Omental fat pad (tissue), 4 donors: Measurements from ENCODE around the gene GGT1. TPM values are rescaled to one million over a fixed set of nuclear protein-coding genes. Genes with fewer than 3 reads are reported as not detected.

Source experiments
- ATAC-seq: fragments of 150-250 bp; one replicate; pipeline ENCODE4 v1.9.1; 2016; ENCODE audit warnings: mild to moderate bottlenecking, moderate library complexity; ENCODE audit not compliant: low FRiP score
- DNase-seq: peaks from one replicate; pipeline ENCODE4 v3.0.0-alpha.2; 2019; ENCODE audit warnings: low spot score
- total RNA-seq, 4 donors: library from RNA; depleted of rRNA; stranded (reverse); fragments of >200 nt; gene quantifications; one replicate each; pipeline ENCODE4 v1.1.0, GENCODE V29; 2016
- TF ChIP-seq, protein P1 (sequence below), 3 donors: fragments of 450-650 bp; IDR thresholded peaks; one replicate each; pipeline ENCODE4 v1.5.1; 2016 to 2017; ENCODE audit warnings: antibody characterized with exemption in 3 of 3, mild to moderate bottlenecking in 3 of 3, moderate library complexity in 2 of 3

The GGT1 gene
- total RNA-seq, 4 donors from 2014 or later = 1.1 to 5.5 (median 4.5) TPM

- DNase-seq (no peak), ATAC-seq (no peak)
- TF ChIP-seq, protein P1, sequence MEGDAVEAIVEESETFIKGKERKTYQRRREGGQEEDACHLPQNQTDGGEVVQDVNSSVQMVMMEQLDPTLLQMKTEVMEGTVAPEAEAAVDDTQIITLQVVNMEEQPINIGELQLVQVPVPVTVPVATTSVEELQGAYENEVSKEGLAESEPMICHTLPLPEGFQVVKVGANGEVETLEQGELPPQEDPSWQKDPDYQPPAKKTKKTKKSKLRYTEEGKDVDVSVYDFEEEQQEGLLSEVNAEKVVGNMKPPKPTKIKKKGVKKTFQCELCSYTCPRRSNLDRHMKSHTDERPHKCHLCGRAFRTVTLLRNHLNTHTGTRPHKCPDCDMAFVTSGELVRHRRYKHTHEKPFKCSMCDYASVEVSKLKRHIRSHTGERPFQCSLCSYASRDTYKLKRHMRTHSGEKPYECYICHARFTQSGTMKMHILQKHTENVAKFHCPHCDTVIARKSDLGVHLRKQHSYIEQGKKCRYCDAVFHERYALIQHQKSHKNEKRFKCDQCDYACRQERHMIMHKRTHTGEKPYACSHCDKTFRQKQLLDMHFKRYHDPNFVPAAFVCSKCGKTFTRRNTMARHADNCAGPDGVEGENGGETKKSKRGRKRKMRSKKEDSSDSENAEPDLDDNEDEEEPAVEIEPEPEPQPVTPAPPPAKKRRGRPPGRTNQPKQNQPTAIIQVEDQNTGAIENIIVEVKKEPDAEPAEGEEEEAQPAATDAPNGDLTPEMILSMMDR (IDR thresholded peaks at IDR 0.05) = no peak
These were observed 18.1 kb upstream of the GGT1 start for GRCh38 chr22:24584871-24585411.

- TF ChIP-seq, protein P1 (IDR thresholded peaks at IDR 0.05) = no peak
- DNase-seq (no peak), ATAC-seq (no peak)
These were observed 17.5 kb upstream of the GGT1 start for GRCh38 chr22:24585461-24585860.

DNA sequence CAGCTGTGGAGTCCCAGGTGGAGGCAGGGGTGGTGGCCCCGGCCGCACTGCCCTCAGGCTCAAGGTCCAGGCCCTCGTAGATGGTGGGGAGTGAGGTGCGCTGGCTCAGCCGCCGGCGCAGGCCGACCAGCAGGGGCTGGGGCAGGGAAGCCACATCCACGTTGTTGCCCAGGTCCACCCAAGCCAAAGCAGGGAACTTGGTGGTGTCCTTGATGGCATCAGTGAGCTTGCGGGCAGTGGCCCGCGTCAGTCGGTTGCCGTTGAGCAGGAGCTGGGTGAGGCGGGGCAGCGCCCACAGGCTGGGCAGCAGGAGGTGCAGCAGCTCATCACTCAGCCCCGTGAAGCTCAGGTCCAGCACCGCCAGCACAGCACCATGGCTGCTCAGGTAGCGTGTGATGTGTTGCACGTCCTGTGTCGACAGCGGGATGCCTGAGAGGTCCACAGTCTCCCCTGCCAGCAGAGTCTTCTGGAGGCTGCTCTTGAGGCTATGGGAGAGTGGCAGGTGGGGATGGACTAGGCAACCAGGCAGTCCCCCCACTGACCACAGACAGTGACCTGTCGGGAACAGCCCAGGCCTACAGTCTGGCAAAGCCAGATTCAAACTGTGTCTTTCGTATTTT, 17.0 kb upstream of the GGT1 start:
- TF ChIP-seq, protein P1 (IDR thresholded peaks at IDR 0.05) = no peak
- ATAC-seq = no peak
- DNase-seq = no peak

- no peak for DNase-seq
- no peak for ATAC-seq
- TF ChIP-seq, protein P1 (IDR thresholded peaks at IDR 0.05) = no peak
These were observed 15.7 kb upstream of the GGT1 start for GRCh38 chr22:24587251-24587650.

GRCh38 chr22:24587948-24588347, 15.0 kb upstream of the GGT1 start:
- TF ChIP-seq, protein P1 (IDR thresholded peaks at IDR 0.05) = no peak
- ATAC-seq (no peak), DNase-seq (no peak)

DNA sequence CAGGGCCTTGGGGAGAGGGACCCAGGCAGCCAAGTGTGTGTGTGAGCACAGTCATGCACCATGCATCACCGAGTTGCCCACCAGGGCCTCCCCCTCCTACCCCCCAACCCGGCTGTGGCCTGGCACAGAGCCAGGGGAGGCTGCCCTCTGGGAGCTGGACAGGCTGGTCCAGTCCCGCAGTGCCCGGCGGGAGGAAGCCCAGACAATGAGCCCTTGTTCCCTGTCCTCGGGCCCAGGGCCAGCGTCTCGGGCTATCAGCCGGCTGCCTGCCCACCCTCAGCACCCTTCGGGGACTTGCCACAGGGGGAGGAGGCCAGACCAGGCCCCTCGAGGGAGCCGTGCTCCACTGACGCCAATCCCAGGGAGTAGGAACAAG, 14.6 kb upstream of the GGT1 start:
- ATAC-seq = no peak

More for the DNA sequence above, 14.6 kb upstream of the GGT1 start:
- no peak for DNase-seq
- TF ChIP-seq, protein P1 (IDR thresholded peaks at IDR 0.05) = no peak
